Panc1 (cell line): ENCODE results near the gene SPAG4. TPM values are rescaled to one million over a fixed set of nuclear protein-coding genes. Genes with fewer than 3 reads are reported as not detected.

Source experiments
- ATAC-seq: fragments of 200-7000 bp; cut with Tn5 transposase; 2 replicates; pipeline ENCODE4 v1.9.1; 2020; ENCODE audit warnings: mild to moderate bottlenecking, moderate library complexity
- BruUV-seq: library from RNA; stranded (reverse); fragments of 400-500 nt; replicated peaks from 2 replicates; lab custom pipeline; 2021; lab: Mats Ljungman, UMichigan
- CTCF ChIA-PET: fragments of 300-600 bp; sonication (Branson Sonifier 250); formaldehyde crosslinking; loops from one replicate; lab custom pipeline; 2022; ENCODE audit warnings: antibody characterized with exemption; lab: Charles Lee
- POLR2A ChIA-PET: fragments of 300-600 bp; sonication (Branson Sonifier 250); formaldehyde crosslinking; loops from one replicate; lab custom pipeline; 2022; ENCODE audit warnings: antibody characterized with exemption; lab: Charles Lee
- DNase-seq: peaks from one replicate; pipeline ENCODE4 v3.0.0-alpha.2; 2010; ENCODE audit warnings: low read depth, low spot score
- H3K27ac ChIP-seq: 2 replicates; pipeline ENCODE4 v1.5.1; 2011; ENCODE audit warnings: mild to moderate bottlenecking, low read length, inconsistent platforms
- H3K27me3 ChIP-seq: fragments of 200-500 bp; sonication (Bioruptor generic); 2 replicates; pipeline ENCODE4 v1.6.0; 2014; ENCODE audit warnings: low read length, inconsistent platforms; ENCODE audit not compliant: control insufficient read depth, insufficient read depth
- H3K36me3 ChIP-seq: fragments of 200-500 bp; sonication (Bioruptor generic); 2 replicates; pipeline ENCODE4 v1.5.1; 2014; ENCODE audit warnings: inconsistent platforms, mild to moderate bottlenecking, low read length, moderate library complexity; ENCODE audit not compliant: control insufficient read depth, insufficient read depth
- H3K4me1 ChIP-seq: 2 replicates; pipeline ENCODE4 v1.5.1; 2011; ENCODE audit warnings: inconsistent platforms, mild to moderate bottlenecking, low read length, moderate library complexity; ENCODE audit not compliant: control insufficient read depth, insufficient read depth
- H3K4me3 ChIP-seq, 2 experiments: 2 replicates each; pipeline ENCODE4 v1.5.1; 2011 to 2012; ENCODE audit warnings: low read depth in 2 of 2, low read length in 2 of 2, mild to moderate bottlenecking in 2 of 2, inconsistent platforms in 1 of 2, moderate library complexity in 1 of 2
- H3K9me3 ChIP-seq: fragments of 200-500 bp; sonication (Bioruptor generic); 2 replicates; pipeline ENCODE4 v1.5.1; 2014; ENCODE audit warnings: low read depth, mild to moderate bottlenecking, inconsistent platforms, low read length, moderate library complexity; ENCODE audit not compliant: control insufficient read depth, insufficient read depth
- CTCF ChIP-seq: fragments of 450-650 bp; IDR thresholded peaks from 2 replicates; pipeline ENCODE4 v1.5.1; 2017; ENCODE audit warnings: mild to moderate bottlenecking
- POLR2AphosphoS5 ChIP-seq: IDR thresholded peaks from 2 replicates; pipeline ENCODE4 v1.6.1; 2012; ENCODE audit warnings: mild to moderate bottlenecking, low read depth, low read length, moderate library complexity
- REST ChIP-seq, 2 experiments: IDR thresholded peaks; 2 replicates each; pipeline ENCODE4 v1.6.1; 2011 to 2012; ENCODE audit warnings: low read depth in 2 of 2, control low read depth in 1 of 2, low read length in 1 of 2, mild to moderate bottlenecking in 1 of 2, moderate library complexity in 1 of 2; ENCODE audit not compliant: insufficient read depth in 1 of 2
- SIN3A ChIP-seq: IDR thresholded peaks from 2 replicates; pipeline ENCODE4 v1.6.1; 2012; ENCODE audit warnings: low read depth, mild to moderate bottlenecking, low read length, moderate library complexity, borderline replicate concordance; ENCODE audit not compliant: insufficient read depth
- TCF7L2 ChIP-seq: IDR thresholded peaks from 2 replicates; pipeline ENCODE4 v1.6.1; 2011; ENCODE audit warnings: mild to moderate bottlenecking, low read depth, low read length, inconsistent platforms
- in situ Hi-C: cut with HindIII; loops from 2 replicates; pipeline ENCODE4 v1.10.0; 2016; ENCODE audit warnings: low sequenced_read_pairs, low pct_unique_long_range_greater_than_20kb
- intact Hi-C: fragments of 100-400 bp; cut with micrococcal nuclease; formaldehyde crosslinking; loops from one replicate; pipeline ENCODE4 v1.10.0; 2022; ENCODE audit not compliant: unreplicated experiment
- total RNA-seq: library from RNA; stranded (reverse); gene quantifications from one replicate; pipeline ENCODE4 v1.2.1, GENCODE V29; 2021; ENCODE audit not compliant: unreplicated experiment

Gene SPAG4
- total RNA-seq, 1 experiment from 2014 or later = 17.6 TPM

- TF ChIP-seq TCF7L2 (no peak), CTCF (no peak), SIN3A (no peak), REST (IDR thresholded peaks at IDR 0.05; ENCODE audit: insufficient read depth in 1 of 2, low read depth in 2 of 2, low read length in 1 of 2) (no peak), POLR2AphosphoS5 (no peak)
- ChIA-PET POLR2A (no interaction called here), CTCF (no interaction called here)
- Histone ChIP-seq H3K9me3 (no peaks in the 10 kb centered on the region), H3K4me3 (no peak overlapping the region), H3K4me1 (peaks cover 4% of the 10 kb centered on the region), H3K27ac (no peak overlapping the region), H3K36me3 (peaks cover 22% of the 10 kb centered on the region), H3K27me3 (no peaks in the 10 kb centered on the region)
- ATAC-seq (no peak), DNase-seq (no peak)
- in situ Hi-C loops = no loop called here
- intact Hi-C loops = no loop called here
- BruUV-seq = TSS peak; percentile 3
Observed at GRCh38 chr20:35653893-35654292, 38.3 kb downstream of the SPAG4 start.

- BruUV-seq = no TSS peak
- in situ Hi-C loops (no loop called here), intact Hi-C loops (no loop called here)
- ATAC-seq = no peak
- TF ChIP-seq CTCF = no peak
- TF ChIP-seq SIN3A = no peak
- peaks cover 4% of the 10 kb centered on the region for H3K4me1 ChIP-seq
- H3K36me3 ChIP-seq = peaks cover 22% of the 10 kb centered on the region
- ChIA-PET POLR2A (no interaction called here), CTCF (no interaction called here)
- no peak overlapping the region for H3K4me3 ChIP-seq
- H3K27ac ChIP-seq = no peak overlapping the region
- no peak for DNase-seq
- H3K9me3 ChIP-seq = no peaks in the 10 kb centered on the region
- H3K27me3 ChIP-seq = no peaks in the 10 kb centered on the region
Observed at GRCh38 chr20:35654415-35654814, 38.8 kb downstream of the SPAG4 start.

- in situ Hi-C loops (no loop called here), intact Hi-C loops (no loop called here)
- H3K4me3 ChIP-seq = no peak overlapping the region
- H3K27me3 ChIP-seq = no peaks in the 10 kb centered on the region
- H3K9me3 ChIP-seq = no peaks in the 10 kb centered on the region
- H3K36me3 ChIP-seq = peaks cover 18% of the 10 kb centered on the region
- ChIA-PET POLR2A (no interaction called here), CTCF (no interaction called here)
- H3K4me1 ChIP-seq = peaks cover 19% of the 10 kb centered on the region
- BruUV-seq = no TSS peak
- DNase-seq (no peak), ATAC-seq (no peak)
- H3K27ac ChIP-seq = no peak overlapping the region
- TF ChIP-seq TCF7L2 (no peak), CTCF (no peak), POLR2AphosphoS5 (no peak), SIN3A (no peak), REST (IDR thresholded peaks at IDR 0.05; ENCODE audit: insufficient read depth in 1 of 2, low read depth in 2 of 2, low read length in 1 of 2) (no peak)
Observed at GRCh38 chr20:35657271-35657670, 41.6 kb downstream of the SPAG4 start.
